T-cell (primary cell): ENCODE data around the gene RIPOR3. TPM values are rescaled to one million over a fixed set of nuclear protein-coding genes. Genes with fewer than 3 reads are reported as not detected.

Experiments used
- ATAC-seq, 4 experiments: fragments of 200-7000 bp in 3 of 4; fragments of 150-1000 bp in 1 of 4; cut with Tn5 transposase; replicated peaks in 1 of 4; 1 replicate in 3 of 4; 2 replicates in 1 of 4; pipeline ENCODE4 v1.10.0; 2021; ENCODE audit warnings: moderate library complexity in 3 of 4, mild to moderate bottlenecking in 2 of 4, moderate number of reproducible peaks in 1 of 4
- CTCF ChIA-PET, 2 donors: fragments of 300-600 bp; sonication (Branson Sonifier 250); formaldehyde crosslinking; loops; one replicate each; lab custom pipeline; 2022; ENCODE audit warnings: antibody characterized with exemption in 2 of 2; lab: Charles Lee
- POLR2A ChIA-PET, 2 donors: fragments of 300-600 bp; sonication (Branson Sonifier 250); formaldehyde crosslinking; loops; one replicate each; lab custom pipeline; 2022; ENCODE audit warnings: antibody characterized with exemption in 2 of 2; lab: Charles Lee
- DNase-seq, 35 experiments: peaks; one replicate each; pipeline versions ENCODE4 v3.0.0 to v3.0.0-alpha.2; 2013 to 2023
- H3K27ac ChIP-seq: one replicate; pipeline ENCODE4 v1.5.1; 2013; ENCODE audit warnings: low read length
- H3K27me3 ChIP-seq, 2 experiments: replicated peaks in 1 of 2; 1 replicate in 1 of 2; 2 replicates in 1 of 2; pipeline versions ENCODE4 v1.6.1 to v1.7.0; 2013; ENCODE audit warnings: low read length in 1 of 2, mixed read lengths in 1 of 2; ENCODE audit not compliant: control insufficient read depth in 2 of 2, insufficient read depth in 2 of 2; ENCODE audit errors: extremely low read depth in 1 of 2
- H3K36me3 ChIP-seq, 2 donors: 1 replicate in 1 of 2; 2 replicates in 1 of 2; pipeline versions ENCODE4 v1.6.1 to v1.7.0; 2013; ENCODE audit warnings: low read length in 1 of 2; ENCODE audit not compliant: control insufficient read depth in 2 of 2, insufficient read depth in 1 of 2; ENCODE audit errors: extremely low read depth in 1 of 2
- H3K4me1 ChIP-seq, 2 experiments: 1 replicate in 1 of 2; 2 replicates in 1 of 2; pipeline versions ENCODE4 v1.6.1 to v1.7.0; 2013; ENCODE audit warnings: low read length in 2 of 2, mixed read lengths in 1 of 2; ENCODE audit not compliant: insufficient read depth in 2 of 2, control insufficient read depth in 1 of 2; ENCODE audit errors: extremely low read depth in 1 of 2
- H3K4me3 ChIP-seq, 2 donors: 1 replicate in 1 of 2; 2 replicates in 1 of 2; pipeline versions ENCODE4 v1.5.1 to v1.7.0; 2013; ENCODE audit warnings: mild to moderate bottlenecking in 2 of 2, low read length in 1 of 2, moderate library complexity in 1 of 2; ENCODE audit not compliant: control insufficient read depth in 1 of 2; ENCODE audit errors: extremely low read depth in 1 of 2
- H3K9me3 ChIP-seq: 2 replicates; pipeline ENCODE4 v1.7.0; 2013
- H3K27ac Mint-ChIP-seq, 2 donors: one replicate each; pipeline ENCODE4 v1.8.0; 2020 to 2021; ENCODE audit warnings: mild to moderate bottlenecking in 2 of 2, mixed read lengths in 2 of 2
- H3K27me3 Mint-ChIP-seq, 2 donors: one replicate each; pipeline ENCODE4 v1.8.0; 2021 to 2022; ENCODE audit warnings: mixed read lengths in 2 of 2
- H3K36me3 Mint-ChIP-seq: one replicate; pipeline ENCODE4 v1.8.0; 2021; ENCODE audit warnings: mixed read lengths
- H3K4me1 Mint-ChIP-seq, 3 donors: one replicate each; pipeline ENCODE4 v1.8.0; 2020 to 2022; ENCODE audit warnings: mixed read lengths in 3 of 3, mild to moderate bottlenecking in 1 of 3
- H3K4me3 Mint-ChIP-seq, 3 donors: one replicate each; pipeline ENCODE4 v1.8.0; 2020 to 2022; ENCODE audit warnings: mild to moderate bottlenecking in 3 of 3, mixed read lengths in 3 of 3, moderate library complexity in 3 of 3
- H3K9me3 Mint-ChIP-seq, 3 donors: one replicate each; pipeline ENCODE4 v1.8.0; 2020 to 2022; ENCODE audit warnings: mixed read lengths in 3 of 3
- WGBS: methylation state at CpG from one replicate; pipeline ENCODE4 v1.1.5; 2013; ENCODE audit warnings: missing lambda C conversion rate; ENCODE audit not compliant: insufficient coverage; 5-methylcytosine and 5-hydroxymethylcytosine counted together
- total RNA-seq, 35 experiments: library from RNA in 6 of 35; stranded (reverse) in 6 of 35; fragments of 120-200 nt in 1 of 35; gene quantifications; one replicate each; pipeline versions ENCODE4 v1.2.1 to v1.2.4 and lab custom pipeline; 2013 to 2026

Gene RIPOR3
- total RNA-seq, 5 donors from 2014 or later (not counting 1 experiment from before 2014, with no cell fraction given): 0.25 to 0.88 (median 0.42) TPM

DNA sequence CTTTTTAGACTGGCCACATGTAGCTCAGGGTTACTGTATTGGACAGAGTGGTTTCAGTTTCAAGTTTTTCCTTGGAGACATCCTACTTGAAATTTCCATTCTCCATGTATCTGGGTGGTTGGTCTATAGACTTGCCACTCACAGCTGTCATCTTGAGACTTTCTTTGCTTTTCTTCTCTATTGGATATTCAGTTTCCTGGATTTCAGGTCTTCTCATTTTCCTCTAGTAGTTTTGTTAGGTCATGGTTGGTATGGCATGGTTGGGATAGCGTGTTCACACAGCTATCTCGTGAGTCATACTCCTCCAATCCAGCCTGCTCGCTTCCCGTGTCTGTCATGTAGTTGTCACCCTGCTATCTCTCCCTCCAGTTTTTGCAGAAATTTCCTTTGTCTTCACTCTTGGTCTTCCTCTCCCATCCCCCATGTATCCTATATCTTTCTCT lies 132.8 kb downstream of the RIPOR3 start:
- H3K9me3 ChIP-seq: no peaks in the 10 kb centered on the region
- H3K27me3 ChIP-seq: no peaks in the 10 kb centered on the region
- POLR2A ChIA-PET: interaction anchor here in 1 of 2 donors (0.6 kb wide), 1 partner anchor 11 kb away, joined by 3 read pairs; no protein-coding TSS in a partner anchor
- H3K36me3 Mint-ChIP-seq: peaks cover 31% of the 10 kb centered on the region
- DNase-seq (no peak), ATAC-seq (no peak)
- no peaks in the 10 kb centered on the region for H3K9me3 Mint-ChIP-seq
- peaks cover 0 to 26% of the 10 kb centered on the region in 2 experiments for H3K4me1 ChIP-seq
- no peaks in the 10 kb centered on the region for H3K27me3 Mint-ChIP-seq
- H3K4me1 Mint-ChIP-seq: peaks cover 50 to 68% (median 64%) of the 10 kb centered on the region in 3 donors
- H3K4me3 ChIP-seq: no peak overlapping the region
- no peak overlapping the region for H3K27ac ChIP-seq
- no peak overlapping the region for H3K27ac Mint-ChIP-seq
- CTCF ChIA-PET: interaction anchor here (0.5 to 0.9 kb wide), 2 partner anchors 46 to 79 kb away, joined by 3 to 6 read pairs; no protein-coding TSS in a partner anchor
- no CpG with 5 or more reads among the region's 4 CpGs for WGBS
- peaks cover 0 to 31% of the 10 kb centered on the region in 2 donors for H3K36me3 ChIP-seq
- no peak overlapping the region for H3K4me3 Mint-ChIP-seq

DNA sequence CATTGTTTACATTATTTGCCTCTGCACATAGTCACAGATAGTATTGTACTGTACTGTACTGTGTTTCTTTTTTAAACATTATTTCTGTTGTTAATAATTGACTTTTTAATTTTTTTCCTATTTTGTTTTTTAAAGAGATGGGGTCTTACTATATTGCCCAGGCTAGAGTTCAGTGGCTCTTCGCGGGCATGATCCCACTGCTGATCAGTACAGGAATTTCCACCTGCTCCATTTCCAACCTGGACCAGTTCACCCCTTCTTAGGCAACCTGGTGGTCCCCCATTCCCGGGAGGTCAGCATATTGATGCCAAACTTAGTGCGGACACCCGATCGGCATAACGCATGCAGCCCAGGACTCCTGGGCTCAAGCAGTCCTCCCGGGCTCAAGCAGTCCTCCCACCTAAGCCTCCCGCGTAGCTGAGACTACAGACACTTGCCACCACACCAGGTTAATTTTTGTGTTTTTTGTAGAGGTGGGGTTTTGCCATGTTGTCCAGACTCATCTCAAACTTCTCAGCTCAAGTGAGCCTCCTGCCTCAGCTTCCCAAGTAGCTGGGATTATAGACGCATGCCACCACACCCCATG lies 133.7 kb downstream of the RIPOR3 start:
- Mint-ChIP-seq H3K27ac (peak overlapping the region in 1 of 2 donors; percentile 16), H3K36me3 (peaks cover 24% of the 10 kb centered on the region), H3K4me1 (peaks cover 42 to 62% (median 58%) of the 10 kb centered on the region in 3 donors), H3K4me3 (no peak overlapping the region), H3K27me3 (no peaks in the 10 kb centered on the region), H3K9me3 (no peaks in the 10 kb centered on the region)
- Histone ChIP-seq H3K9me3 (no peaks in the 10 kb centered on the region), H3K4me1 (peaks cover 0 to 26% of the 10 kb centered on the region in 2 experiments), H3K27ac (no peak overlapping the region), H3K36me3 (peaks cover 0 to 23% of the 10 kb centered on the region in 2 donors), H3K27me3 (no peaks in the 10 kb centered on the region), H3K4me3 (no peak overlapping the region)
- ATAC-seq (no peak), DNase-seq (no peak)
- ChIA-PET CTCF (interaction anchor here in 1 of 2 donors (0.5 kb wide), 1 partner anchor 78 kb away, joined by 3 read pairs; no protein-coding TSS in a partner anchor), POLR2A (interaction anchor here in 1 of 2 donors (0.6 kb wide), 1 partner anchor 10 kb away, joined by 3 read pairs; no protein-coding TSS in a partner anchor)
- WGBS: 98% methylated on average over 7 of the region's 11 CpGs

DNA sequence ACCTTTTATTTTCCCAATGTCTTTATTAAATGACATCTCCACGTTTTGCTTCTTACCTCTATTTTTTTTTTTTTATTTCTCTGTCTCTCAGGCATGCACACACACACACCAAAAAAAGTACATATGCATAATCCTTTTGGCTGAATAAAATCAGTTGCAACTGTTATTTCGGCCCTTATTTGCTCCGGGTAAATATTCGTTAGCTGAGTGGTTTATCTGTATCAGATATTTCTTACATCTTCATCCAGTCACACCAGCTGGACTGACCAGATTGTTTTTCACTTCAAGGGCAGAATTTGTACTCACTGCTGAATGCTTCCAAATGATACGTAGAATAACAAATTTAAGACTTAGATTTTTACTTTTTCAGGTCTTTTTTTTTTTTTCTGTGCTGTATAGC lies 135.7 kb downstream of the RIPOR3 start:
- no peaks in the 10 kb centered on the region for H3K9me3 ChIP-seq
- no peak overlapping the region for H3K4me3 ChIP-seq
- peaks cover 0 to 16% of the 10 kb centered on the region in 2 experiments for H3K4me1 ChIP-seq
- Mint-ChIP-seq H3K9me3 (no peaks in the 10 kb centered on the region), H3K4me3 (no peak overlapping the region), H3K36me3 (peaks cover 7% of the 10 kb centered on the region), H3K27me3 (no peaks in the 10 kb centered on the region), H3K4me1 (peaks cover 40 to 50% (median 42%) of the 10 kb centered on the region in 3 donors), H3K27ac (no peak overlapping the region)
- H3K36me3 ChIP-seq: peaks cover 0 to 11% of the 10 kb centered on the region in 2 donors
- 100% methylated on average over 3 of the region's 5 CpGs for WGBS
- H3K27ac ChIP-seq: no peak overlapping the region
- ChIA-PET POLR2A (interaction anchor here in 1 of 2 donors (0.6 kb wide), 1 partner anchor 41 kb away, joined by 3 read pairs; no protein-coding TSS in a partner anchor), CTCF (interaction anchor here (0.6 to 1.2 kb wide), 4 partner anchors 17 to 103 kb away, joined by 3 to 4 read pairs (median 3); no protein-coding TSS in a partner anchor)
- DNase-seq (no peak), ATAC-seq (no peak)
- H3K27me3 ChIP-seq: no peaks in the 10 kb centered on the region

DNA sequence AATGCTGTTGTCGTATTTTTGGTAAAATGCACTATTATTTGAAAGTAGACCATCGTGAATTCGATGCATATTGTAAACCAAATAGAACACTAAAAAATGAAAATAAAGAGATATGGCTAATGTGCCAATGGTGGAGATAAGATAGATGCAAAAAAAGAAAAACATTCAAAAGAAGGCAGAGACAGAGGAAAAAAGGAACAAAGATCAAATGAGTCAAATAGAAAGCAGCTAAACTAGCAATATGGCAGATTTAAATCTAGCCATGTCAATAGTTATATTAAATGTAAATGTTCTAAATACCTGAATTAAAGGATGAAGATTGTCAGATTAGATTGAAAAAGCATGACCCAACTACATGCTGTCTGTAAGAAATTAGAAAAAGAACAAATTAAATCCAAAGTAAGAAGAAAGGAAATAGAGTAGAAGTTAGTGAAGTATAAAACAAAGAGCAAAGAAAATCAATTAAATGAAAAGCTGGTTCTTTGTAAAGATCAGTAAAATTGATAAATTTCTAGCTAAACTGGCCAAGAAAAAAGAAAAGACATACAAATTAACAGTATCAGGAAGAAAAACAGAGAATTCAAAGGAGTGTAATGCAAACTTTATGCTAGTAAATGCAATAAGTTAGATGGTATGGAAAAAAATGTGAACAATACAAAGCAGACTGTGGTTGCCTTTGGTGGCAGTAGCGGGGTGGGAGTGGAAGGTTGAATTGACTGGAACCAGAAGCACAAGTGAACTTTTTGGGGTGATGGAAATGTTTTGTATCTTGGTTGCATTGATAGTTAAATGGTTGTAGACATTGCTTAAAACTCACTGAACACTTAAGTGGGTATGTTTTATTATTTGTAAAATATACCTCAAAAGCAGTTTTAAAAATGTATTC lies 136.4 kb downstream of the RIPOR3 start:
- no peaks in the 10 kb centered on the region for H3K27me3 ChIP-seq
- no peak for ATAC-seq
- peaks cover 7% of the 10 kb centered on the region for H3K36me3 Mint-ChIP-seq
- H3K4me3 Mint-ChIP-seq: no peak overlapping the region
- H3K27ac Mint-ChIP-seq: no peak overlapping the region
- H3K27me3 Mint-ChIP-seq: no peaks in the 10 kb centered on the region
- 83% methylated on average over 1 of the region's 4 CpGs for WGBS
- H3K4me1 Mint-ChIP-seq: peaks cover 35 to 53% (median 38%) of the 10 kb centered on the region in 3 donors
- CTCF ChIA-PET: interaction anchor here (0.6 to 1.3 kb wide), 4 partner anchors 8 to 26 kb away, joined by 3 to 4 read pairs (median 4); no protein-coding TSS in a partner anchor
- no peaks in the 10 kb centered on the region for H3K9me3 ChIP-seq
- no peak for DNase-seq
- POLR2A ChIA-PET: interaction anchor here in 1 of 2 donors (0.6 to 0.7 kb wide), 2 partner anchors 24 to 1505 kb away, joined by 3 to 5 read pairs; no protein-coding TSS in a partner anchor
- H3K36me3 ChIP-seq: peaks cover 0 to 14% of the 10 kb centered on the region in 2 donors
- H3K4me3 ChIP-seq: no peak overlapping the region
- H3K4me1 ChIP-seq: peaks cover 2 to 12% of the 10 kb centered on the region in 2 experiments
- no peak overlapping the region for H3K27ac ChIP-seq
- no peaks in the 10 kb centered on the region for H3K9me3 Mint-ChIP-seq

DNA sequence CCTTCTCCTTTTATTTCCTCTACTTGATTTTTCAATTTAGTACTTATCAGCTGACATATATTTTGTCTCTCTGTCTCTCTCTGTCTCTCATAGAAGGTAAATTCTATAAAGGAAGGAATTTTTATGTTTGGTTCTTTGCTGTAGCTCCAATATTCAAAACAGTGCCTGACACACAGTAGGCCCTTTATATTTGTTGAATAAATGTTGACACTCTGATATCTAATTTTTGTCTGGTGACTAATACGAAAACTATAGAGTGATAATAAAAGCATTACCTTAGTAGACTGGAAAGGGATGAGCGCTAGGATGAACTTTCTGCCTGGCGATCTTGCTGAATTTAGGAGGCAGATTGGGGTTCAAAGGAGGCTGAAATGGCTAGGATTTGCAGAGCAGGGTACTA lies 138.4 kb downstream of the RIPOR3 start:
- ChIA-PET CTCF (interaction anchor here (0.5 to 0.6 kb wide), 3 partner anchors 20 to 1354 kb away, joined by 3 read pairs; no protein-coding TSS in a partner anchor), POLR2A (no interaction called here)
- H3K36me3 ChIP-seq: peaks cover 0 to 24% of the 10 kb centered on the region in 2 donors
- no peak overlapping the region for H3K27ac ChIP-seq
- ATAC-seq (no peak), DNase-seq (no peak)
- H3K36me3 Mint-ChIP-seq: peaks cover 10% of the 10 kb centered on the region
- H3K4me1 Mint-ChIP-seq: peaks cover 35 to 53% (median 36%) of the 10 kb centered on the region in 3 donors
- no peaks in the 10 kb centered on the region for H3K27me3 ChIP-seq
- H3K4me3 Mint-ChIP-seq: no peak overlapping the region
- H3K9me3 ChIP-seq: no peaks in the 10 kb centered on the region
- H3K9me3 Mint-ChIP-seq: no peaks in the 10 kb centered on the region
- 98% methylated on average over 3 of the region's 3 CpGs for WGBS
- no peak overlapping the region for H3K27ac Mint-ChIP-seq
- H3K27me3 Mint-ChIP-seq: no peaks in the 10 kb centered on the region
- peaks cover 4 to 13% of the 10 kb centered on the region in 2 experiments for H3K4me1 ChIP-seq
- no peak overlapping the region for H3K4me3 ChIP-seq
